Tibial nerve (tissue), 4 donors: ENCODE results near the gene NALCN. TPM values are rescaled to one million over a fixed set of nuclear protein-coding genes. Genes with fewer than 3 reads are reported as not detected.

ENCODE experiments used
- DNase-seq, 2 donors: peaks; one replicate each; pipeline ENCODE4 v3.0.0-alpha.2; 2019; ENCODE audit warnings: low spot score in 2 of 2
- H3K27ac ChIP-seq, 4 donors: fragments of 200-600 bp; sonication (generic) in 3 of 4; one replicate each; pipeline ENCODE4 v1.5.1; 2017 to 2019; ENCODE audit warnings: mild to moderate bottlenecking in 1 of 4
- H3K27me3 ChIP-seq, 2 donors: fragments of 200-600 bp; sonication (generic) in 1 of 2; one replicate each; pipeline versions ENCODE4 v1.5.1 to v1.6.0; 2017 to 2019
- H3K36me3 ChIP-seq, 3 donors: fragments of 200-600 bp; sonication (generic); one replicate each; pipeline ENCODE4 v1.5.1; 2018 to 2019
- H3K4me1 ChIP-seq, 4 donors: fragments of 200-600 bp; sonication (generic) in 3 of 4; one replicate each; pipeline ENCODE4 v1.5.1; 2017 to 2019
- H3K4me3 ChIP-seq, 4 donors: fragments of 200-600 bp; sonication (generic) in 3 of 4; one replicate each; pipeline ENCODE4 v1.5.1; 2017 to 2019; ENCODE audit warnings: mild to moderate bottlenecking in 1 of 4, moderate library complexity in 1 of 4
- H3K9me3 ChIP-seq, 4 donors: fragments of 200-600 bp; sonication (generic) in 3 of 4; one replicate each; pipeline ENCODE4 v1.5.1; 2017 to 2019
- CTCF ChIP-seq, 5 experiments: fragments of 200-600 bp in 3 of 5; fragments of 450-650 bp in 2 of 5; sonication (generic) in 3 of 5; IDR thresholded peaks; one replicate each; pipeline ENCODE4 v1.5.1; 2016 to 2019; ENCODE audit warnings: antibody characterized with exemption in 5 of 5, mild to moderate bottlenecking in 3 of 5, moderate library complexity in 2 of 5
- EP300 ChIP-seq, 2 donors: sonication (generic); formaldehyde crosslinking; IDR thresholded peaks; one replicate each; pipeline ENCODE4 v1.6.1; 2017; ENCODE audit warnings: antibody characterized with exemption in 2 of 2, mild to moderate bottlenecking in 1 of 2
- POLR2A ChIP-seq, 2 donors: fragments of 450-650 bp; IDR thresholded peaks; one replicate each; pipeline ENCODE4 v1.6.1; 2017; ENCODE audit warnings: antibody characterized with exemption in 2 of 2, mild to moderate bottlenecking in 2 of 2, moderate library complexity in 2 of 2
- WGBS, 2 donors: methylation state at CpG; one replicate each; pipeline ENCODE4 v1.1.5; 2018; 5-methylcytosine and 5-hydroxymethylcytosine counted together
- total RNA-seq, 4 donors: library from RNA; depleted of rRNA; stranded (reverse); fragments of >200 nt; gene quantifications; one replicate each; pipeline ENCODE4 v1.1.0, GENCODE V29; 2016

Gene NALCN
- total RNA-seq, 4 donors from 2014 or later = 6.0 to 11.8 (median 8.7) TPM

DNA sequence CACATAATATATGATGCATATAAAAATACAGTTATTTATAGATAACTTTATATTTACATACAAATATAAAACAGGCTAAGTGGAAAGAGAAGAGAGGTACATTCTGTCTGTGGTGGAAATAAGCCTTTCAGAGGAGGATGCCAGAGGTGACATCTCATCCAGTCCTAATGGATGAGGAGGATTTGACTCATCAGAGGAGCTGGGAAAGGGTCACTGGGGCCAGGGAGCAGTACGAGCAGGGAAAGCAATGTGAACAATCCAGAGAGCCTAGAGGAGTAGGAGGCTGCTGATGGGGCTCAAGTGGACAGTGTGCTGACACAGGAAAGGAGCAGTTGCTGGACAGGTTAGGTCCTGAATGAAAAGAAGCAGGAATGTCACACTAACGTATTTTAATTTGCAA lies 18.6 kb downstream of the NALCN start:
- WGBS, 2 donors = 52% methylated on average over 2 of the region's 2 CpGs

DNA sequence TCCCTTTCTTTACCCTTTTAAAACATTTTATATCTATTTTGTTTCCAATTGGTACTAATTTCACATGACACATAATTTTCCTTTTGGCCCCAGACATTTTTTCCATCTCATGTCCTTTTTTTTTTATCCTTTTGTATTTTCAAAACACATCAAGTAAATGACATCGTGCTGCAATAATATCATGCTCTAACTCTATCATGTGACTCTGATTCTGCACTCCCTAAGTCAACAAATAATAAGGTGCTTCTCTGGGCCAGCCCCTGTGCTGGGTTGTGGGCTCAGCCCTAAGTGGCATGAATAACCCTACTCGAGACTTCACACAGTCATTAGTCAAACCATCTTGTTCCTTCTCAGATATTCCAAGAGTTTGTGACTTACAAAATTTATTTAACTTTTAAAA lies 21.7 kb downstream of the NALCN start:
- no peaks in the 10 kb centered on the region for H3K4me1 ChIP-seq
- H3K36me3 ChIP-seq = no peaks in the 10 kb centered on the region
- no peak for TF ChIP-seq CTCF (IDR thresholded peaks at IDR 0.05)
- no peak for TF ChIP-seq POLR2A (IDR thresholded peaks at IDR 0.05)
- H3K27me3 ChIP-seq = no peaks in the 10 kb centered on the region
- no peak overlapping the region for H3K4me3 ChIP-seq
- DNase-seq = no peak
- WGBS, 2 donors = 56 to 61% methylated on average over 2 of the region's 2 CpGs
- no peak overlapping the region for H3K27ac ChIP-seq
- H3K9me3 ChIP-seq = no peaks in the 10 kb centered on the region

More for the DNA sequence above, 18.6 kb downstream of the NALCN start:
- no peaks in the 10 kb centered on the region for H3K9me3 ChIP-seq
- H3K4me1 ChIP-seq = no peaks in the 10 kb centered on the region
- no peak overlapping the region for H3K27ac ChIP-seq
- no peak for DNase-seq
- no peak overlapping the region for H3K4me3 ChIP-seq
- H3K36me3 ChIP-seq = no peaks in the 10 kb centered on the region
- no peaks in the 10 kb centered on the region for H3K27me3 ChIP-seq
- TF ChIP-seq CTCF (IDR thresholded peaks at IDR 0.05) (no peak), EP300 (IDR thresholded peaks at IDR 0.05) (no peak), POLR2A (IDR thresholded peaks at IDR 0.05) (no peak)

GRCh38 chr13:101393140-101393539 lies 23.2 kb downstream of the NALCN start:
- WGBS, 2 donors = 68 to 75% methylated on average over 3 of the region's 3 CpGs
- Histone ChIP-seq H3K36me3 (no peaks in the 10 kb centered on the region), H3K27ac (no peak overlapping the region), H3K4me3 (no peak overlapping the region), H3K4me1 (no peaks in the 10 kb centered on the region), H3K27me3 (no peaks in the 10 kb centered on the region), H3K9me3 (no peaks in the 10 kb centered on the region)
- DNase-seq = no peak
- TF ChIP-seq POLR2A (IDR thresholded peaks at IDR 0.05) (no peak), CTCF (IDR thresholded peaks at IDR 0.05) (no peak), EP300 (IDR thresholded peaks at IDR 0.05) (no peak)

DNA sequence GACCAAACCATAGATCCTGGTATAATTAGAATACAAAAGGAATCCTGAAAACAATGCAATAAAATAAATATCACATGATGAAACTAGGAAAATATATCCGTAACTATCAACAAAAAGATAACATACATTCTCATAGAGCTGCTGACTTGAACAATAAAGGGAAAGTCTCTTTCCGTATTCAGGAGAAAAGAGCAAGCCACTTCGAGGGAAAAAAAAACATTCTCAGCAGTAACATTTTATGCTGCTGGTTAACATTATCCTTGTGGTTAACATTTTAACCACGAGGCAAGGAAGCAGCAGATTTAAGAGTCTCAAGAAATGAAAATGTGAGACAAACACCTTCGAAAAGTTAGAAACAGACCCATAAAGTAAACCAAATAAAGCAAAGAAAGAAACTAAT lies 25.8 kb downstream of the NALCN start:
- Histone ChIP-seq H3K36me3 (no peaks in the 10 kb centered on the region), H3K27ac (peak overlapping the region in 1 of 4 donors; percentile 40), H3K4me3 (no peak overlapping the region), H3K27me3 (no peaks in the 10 kb centered on the region), H3K9me3 (no peaks in the 10 kb centered on the region), H3K4me1 (no peaks in the 10 kb centered on the region)
- no peak for DNase-seq
- 25 to 31% methylated on average over 5 of the region's 5 CpGs for WGBS, 2 donors
- TF ChIP-seq POLR2A (IDR thresholded peaks at IDR 0.05) = no peak
- no peak for TF ChIP-seq EP300 (IDR thresholded peaks at IDR 0.05)
- TF ChIP-seq CTCF (IDR thresholded peaks at IDR 0.05) = no peak

GRCh38 chr13:101384929-101385328 lies 31.4 kb downstream of the NALCN start:
- WGBS, 2 donors = 85 to 90% methylated on average over 3 of the region's 3 CpGs
- no peaks in the 10 kb centered on the region for H3K4me1 ChIP-seq
- H3K27me3 ChIP-seq = no peaks in the 10 kb centered on the region
- no peak overlapping the region for H3K4me3 ChIP-seq
- H3K9me3 ChIP-seq = no peaks in the 10 kb centered on the region
- no peak for DNase-seq
- no peak for TF ChIP-seq EP300 (IDR thresholded peaks at IDR 0.05)
- H3K27ac ChIP-seq = no peak overlapping the region
- H3K36me3 ChIP-seq = no peaks in the 10 kb centered on the region

DNA sequence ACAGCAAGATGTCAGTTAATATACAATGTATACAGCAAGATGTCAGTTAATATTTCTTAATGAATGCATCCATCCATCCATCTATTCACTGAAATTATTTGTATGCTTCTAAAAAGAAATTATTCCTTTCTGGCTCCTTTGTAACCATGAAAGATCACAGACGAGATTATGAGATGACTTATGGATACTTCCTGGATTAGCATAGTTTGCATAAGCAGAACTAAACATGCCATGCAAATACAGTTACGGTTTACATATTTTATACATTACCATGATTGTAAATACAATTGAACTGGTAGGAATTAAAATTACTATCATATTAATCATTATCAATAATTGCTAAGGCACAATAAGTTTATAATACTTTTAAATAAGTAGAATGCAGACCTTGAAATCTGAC lies 32.7 kb downstream of the NALCN start:
- Histone ChIP-seq H3K27me3 (no peaks in the 10 kb centered on the region), H3K4me3 (no peak overlapping the region), H3K36me3 (no peaks in the 10 kb centered on the region), H3K27ac (no peak overlapping the region), H3K4me1 (no peaks in the 10 kb centered on the region), H3K9me3 (no peaks in the 10 kb centered on the region)
- DNase-seq = no peak
- no peak for TF ChIP-seq POLR2A (IDR thresholded peaks at IDR 0.05)
- no peak for TF ChIP-seq EP300 (IDR thresholded peaks at IDR 0.05)
- TF ChIP-seq CTCF (IDR thresholded peaks at IDR 0.05) = no peak
- 49 to 51% methylated on average over 2 of the region's 2 CpGs for WGBS, 2 donors
